Measurements from ENCODE around the gene MAP3K10. TPM values are rescaled to one million over a fixed set of nuclear protein-coding genes. Genes with fewer than 3 reads are reported as not detected.
"Not testable (repeated sequence)": the region's sequence is repeated elsewhere in the genome, so short reads cannot be mapped to it uniquely, and the experiment has no call there.

Gene MAP3K10
- total RNA-seq, result 10 to 100 TPM; 15.8 to 18.8 (median 16.4) TPM

DNA sequence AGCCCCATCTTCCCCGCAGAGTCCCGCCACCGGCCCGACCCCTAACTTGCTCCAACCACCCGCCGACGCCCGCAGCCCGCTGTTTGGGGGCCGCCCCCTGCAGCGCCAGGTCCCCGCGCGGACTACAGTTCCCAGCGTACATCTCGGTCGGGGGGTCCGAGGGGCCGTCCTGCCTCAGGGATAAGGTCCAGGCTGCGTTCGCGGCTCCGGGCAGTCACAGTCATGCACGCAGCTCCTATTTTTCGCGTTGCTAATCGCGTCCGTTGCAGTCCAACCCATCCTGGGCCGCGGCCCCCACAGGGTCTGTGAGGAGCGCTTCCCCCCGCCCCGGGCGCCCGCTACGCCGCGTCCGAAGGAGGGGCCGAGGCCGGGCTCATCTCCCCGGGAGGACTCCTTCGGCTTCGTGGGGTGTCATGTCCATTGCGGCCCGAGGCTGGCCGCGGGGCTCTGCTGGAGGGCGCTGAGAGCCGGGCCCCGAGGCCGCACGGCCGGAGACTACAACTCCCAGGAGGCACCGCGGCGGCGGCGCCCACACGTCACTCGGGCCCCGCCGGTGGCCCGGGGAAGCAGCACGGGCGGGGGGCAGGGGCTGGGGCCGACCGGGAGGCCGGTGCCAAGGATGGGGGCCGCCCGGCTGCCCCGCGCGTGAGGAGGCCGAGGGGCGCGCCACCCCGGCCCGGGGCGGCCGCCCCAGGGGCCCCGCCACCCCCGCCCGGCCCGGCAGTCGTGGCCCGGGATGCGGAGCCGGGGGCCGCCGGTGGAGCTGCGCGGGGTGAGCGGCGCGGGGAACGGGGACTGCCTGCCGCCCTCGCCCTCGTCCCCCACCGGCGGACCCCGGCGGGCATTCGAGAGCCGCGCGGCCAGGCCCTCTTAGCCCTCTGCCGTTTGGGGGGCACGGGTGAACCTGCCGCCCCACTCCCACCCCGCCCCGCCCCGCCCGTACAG lies at the start of gene MAP3K10:
Gene MAP3K10, plus strand, starts transcription at position 536 of the 945 bp plus-strand sequence. CDS start 606 bp downstream, outside the sequence.
- Mint-ChIP-seq H3K4me3 (peak within 1 kb of the TSS; percentile 90), H3K4me1 (ENCODE audit: low read depth) (peaks cover 28% of the 10 kb centered on the region), H3K9me3 (no peaks in the 10 kb centered on the region), H3K36me3 (ENCODE audit: insufficient read depth) (no peaks in the 10 kb centered on the region), H3K27me3 (ENCODE audit: low read depth) (no peaks in the 10 kb centered on the region)
- peak; percentile 88 to 90 for ATAC-seq
- peak; percentile 64 for DNase-seq

- Mint-ChIP-seq H3K27me3 (ENCODE audit: low read depth) (no peaks in the 10 kb centered on the region), H3K9me3 (no peaks in the 10 kb centered on the region), H3K4me3 (no peak overlapping the region), H3K4me1 (ENCODE audit: low read depth) (peaks cover 31% of the 10 kb centered on the region), H3K36me3 (ENCODE audit: insufficient read depth) (no peaks in the 10 kb centered on the region)
- DNase-seq, result no peak
- ATAC-seq, result no peak
Measured at GRCh38 chr19:40141551-40141950, 49.7 kb upstream of the MAP3K10 start.

- Mint-ChIP-seq H3K27me3 (ENCODE audit: low read depth) (no peaks in the 10 kb centered on the region), H3K4me3 (no peak overlapping the region), H3K36me3 (ENCODE audit: insufficient read depth) (no peaks in the 10 kb centered on the region), H3K9me3 (no peaks in the 10 kb centered on the region), H3K4me1 (ENCODE audit: low read depth) (peaks cover 42% of the 10 kb centered on the region)
- peak; percentile 21 to 27 for ATAC-seq
- DNase-seq, result peak; percentile 25
Measured at GRCh38 chr19:40143612-40144011, 47.6 kb upstream of the MAP3K10 start.

GRCh38 chr19:40144151-40144550 lies 47.1 kb upstream of the MAP3K10 start:
- Mint-ChIP-seq H3K36me3 (ENCODE audit: insufficient read depth) (no peaks in the 10 kb centered on the region), H3K4me3 (peak overlapping the region; percentile 61), H3K4me1 (ENCODE audit: low read depth) (peaks cover 42% of the 10 kb centered on the region), H3K9me3 (no peaks in the 10 kb centered on the region), H3K27me3 (ENCODE audit: low read depth) (no peaks in the 10 kb centered on the region)
- DNase-seq (no peak), ATAC-seq (peak; percentile 76 to 82)

- H3K4me3 Mint-ChIP-seq, result no peak overlapping the region
- ATAC-seq, result no peak
- H3K27me3 Mint-ChIP-seq (ENCODE audit: low read depth), result no peaks in the 10 kb centered on the region
- DNase-seq, result no peak
- no peaks in the 10 kb centered on the region for H3K36me3 Mint-ChIP-seq (ENCODE audit: insufficient read depth)
- peaks cover 44% of the 10 kb centered on the region for H3K4me1 Mint-ChIP-seq (ENCODE audit: low read depth)
- no peaks in the 10 kb centered on the region for H3K9me3 Mint-ChIP-seq
Measured at GRCh38 chr19:40144947-40145748, 46.1 kb upstream of the MAP3K10 start.

DNA sequence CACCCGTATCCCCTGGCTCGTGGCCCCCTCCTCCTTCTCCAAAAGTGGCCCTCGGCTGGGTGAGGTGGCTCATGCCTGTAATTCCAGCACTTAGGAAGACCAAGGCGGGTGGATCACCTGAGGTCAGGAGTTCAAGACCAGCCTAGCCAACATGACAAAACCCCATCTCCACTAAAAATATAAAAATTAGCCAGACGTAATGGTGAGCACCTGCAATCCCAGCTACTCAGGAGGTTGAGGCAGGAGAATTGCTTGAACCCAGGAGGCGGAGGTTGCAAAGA lies 45.5 kb upstream of the MAP3K10 start:
- H3K27me3 Mint-ChIP-seq (ENCODE audit: low read depth); H3K4me3 Mint-ChIP-seq; H3K36me3 Mint-ChIP-seq (ENCODE audit: insufficient read depth); H3K9me3 Mint-ChIP-seq; DNase-seq; ATAC-seq: not testable (repeated sequence)
- H3K4me1 Mint-ChIP-seq (ENCODE audit: low read depth), result peaks cover 44% of the 10 kb centered on the region

GRCh38 chr19:40147338-40147692 lies 43.9 kb upstream of the MAP3K10 start:
- Mint-ChIP-seq H3K4me1 (ENCODE audit: low read depth) (peaks cover 43% of the 10 kb centered on the region), H3K4me3 (no peak overlapping the region), H3K27me3 (ENCODE audit: low read depth) (no peaks in the 10 kb centered on the region), H3K9me3 (no peaks in the 10 kb centered on the region), H3K36me3 (ENCODE audit: insufficient read depth) (no peaks in the 10 kb centered on the region)
- no peak for ATAC-seq
- DNase-seq, result no peak

GRCh38 chr19:40147693-40148347 lies 43.4 kb upstream of the MAP3K10 start:
- H3K9me3 Mint-ChIP-seq, result no peaks in the 10 kb centered on the region
- DNase-seq, result no peak
- no peak overlapping the region for H3K4me3 Mint-ChIP-seq
- peak; percentile 32 to 42 for ATAC-seq
- H3K27me3 Mint-ChIP-seq (ENCODE audit: low read depth), result no peaks in the 10 kb centered on the region
- H3K4me1 Mint-ChIP-seq (ENCODE audit: low read depth), result peaks cover 42% of the 10 kb centered on the region
- H3K36me3 Mint-ChIP-seq (ENCODE audit: insufficient read depth), result no peaks in the 10 kb centered on the region

DNA sequence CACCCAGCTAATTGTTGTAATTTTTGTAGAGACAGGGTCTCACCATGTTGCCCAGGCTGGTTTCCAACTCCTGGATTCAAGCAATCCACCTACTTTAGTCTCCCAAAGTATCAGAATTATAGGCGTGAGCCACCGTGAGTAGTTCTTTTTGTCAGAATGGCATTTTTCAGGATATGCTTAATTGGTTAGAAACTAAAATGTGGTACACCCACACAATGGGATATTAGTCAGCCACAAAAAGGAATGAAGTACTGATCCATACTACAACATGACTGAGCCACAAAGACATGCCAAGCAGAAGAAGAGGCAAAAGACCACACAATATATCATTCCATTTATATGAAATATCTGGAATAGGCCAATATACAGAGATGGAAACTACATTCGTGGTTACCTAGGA lies 41.7 kb upstream of the MAP3K10 start:
- H3K36me3 Mint-ChIP-seq (ENCODE audit: insufficient read depth), result no peaks in the 10 kb centered on the region
- H3K9me3 Mint-ChIP-seq, result no peaks in the 10 kb centered on the region
- no peaks in the 10 kb centered on the region for H3K27me3 Mint-ChIP-seq (ENCODE audit: low read depth)
- peak; percentile 44 to 46 for ATAC-seq
- H3K4me3 Mint-ChIP-seq, result no peak overlapping the region
- no peak for DNase-seq
- H3K4me1 Mint-ChIP-seq (ENCODE audit: low read depth), result peaks cover 29% of the 10 kb centered on the region

- H3K36me3 Mint-ChIP-seq (ENCODE audit: insufficient read depth), result no peaks in the 10 kb centered on the region
- H3K4me3 Mint-ChIP-seq, result no peak overlapping the region
- H3K9me3 Mint-ChIP-seq, result no peaks in the 10 kb centered on the region
- H3K4me1 Mint-ChIP-seq (ENCODE audit: low read depth), result peaks cover 24% of the 10 kb centered on the region
- ATAC-seq (no peak), DNase-seq (no peak)
- no peaks in the 10 kb centered on the region for H3K27me3 Mint-ChIP-seq (ENCODE audit: low read depth)
Measured at GRCh38 chr19:40150170-40150569, 41.1 kb upstream of the MAP3K10 start.

DNA sequence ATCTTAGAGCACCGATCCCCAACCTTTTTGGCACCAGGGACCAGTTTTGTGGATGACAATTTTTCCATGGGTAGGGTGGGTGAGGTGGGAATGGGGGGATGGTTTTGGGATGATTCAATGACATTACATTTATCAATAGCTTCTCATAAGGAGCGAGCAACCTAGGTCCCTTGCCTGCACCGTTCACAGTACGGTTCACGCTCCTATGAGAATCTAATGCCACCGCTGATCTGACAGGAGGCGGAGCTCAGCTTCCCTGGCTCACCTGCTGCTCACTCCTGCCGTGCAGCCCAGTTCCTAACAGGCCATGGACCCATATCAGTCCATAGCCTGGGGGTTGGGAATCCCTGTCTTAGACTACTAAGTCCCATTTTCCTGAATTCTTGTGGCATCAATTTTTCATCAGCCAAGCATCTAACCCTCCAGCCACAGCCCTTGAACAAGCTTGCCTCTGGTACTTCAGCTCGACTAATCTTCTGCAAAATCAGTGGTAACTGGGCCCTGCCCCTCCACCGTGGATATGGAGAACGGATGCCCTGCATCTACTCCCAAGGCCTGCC lies 37.0 kb upstream of the MAP3K10 start:
- DNase-seq (no peak), ATAC-seq (no peak)
- Mint-ChIP-seq H3K36me3 (ENCODE audit: insufficient read depth) (no peaks in the 10 kb centered on the region), H3K4me3 (no peak overlapping the region), H3K27me3 (ENCODE audit: low read depth) (no peaks in the 10 kb centered on the region), H3K4me1 (ENCODE audit: low read depth) (peaks cover 9% of the 10 kb centered on the region), H3K9me3 (no peaks in the 10 kb centered on the region)

GRCh38 chr19:40155749-40156265 lies 35.4 kb upstream of the MAP3K10 start:
- H3K27me3 Mint-ChIP-seq (ENCODE audit: low read depth), result no peaks in the 10 kb centered on the region
- H3K36me3 Mint-ChIP-seq (ENCODE audit: insufficient read depth), result no peaks in the 10 kb centered on the region
- H3K4me1 Mint-ChIP-seq (ENCODE audit: low read depth), result peaks cover 4% of the 10 kb centered on the region
- H3K4me3 Mint-ChIP-seq, result no peak overlapping the region
- ATAC-seq, result no peak
- no peaks in the 10 kb centered on the region for H3K9me3 Mint-ChIP-seq
- DNase-seq, result no peak

DNA sequence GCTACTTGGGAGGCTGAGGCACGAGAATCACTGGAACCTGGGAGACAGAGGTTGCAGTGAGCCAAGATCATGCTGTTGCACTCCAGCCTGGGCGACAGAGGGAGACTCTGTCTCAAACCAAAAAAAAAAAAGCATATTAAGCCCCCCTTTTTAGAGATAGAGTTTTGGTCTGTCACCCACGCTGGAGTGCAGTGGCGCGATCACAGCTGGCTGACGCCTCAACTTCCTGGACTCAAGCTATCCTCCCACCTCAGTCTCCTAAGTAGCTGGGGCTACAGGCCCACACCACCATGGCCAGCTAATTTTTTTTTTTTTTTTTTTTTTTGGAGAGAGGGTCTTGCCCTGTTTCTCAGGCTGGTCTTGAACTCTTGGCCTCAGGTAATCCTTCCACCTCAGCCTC lies 34.2 kb upstream of the MAP3K10 start:
- H3K36me3 Mint-ChIP-seq (ENCODE audit: insufficient read depth), result no peaks in the 10 kb centered on the region
- peaks cover 4% of the 10 kb centered on the region for H3K4me1 Mint-ChIP-seq (ENCODE audit: low read depth)
- no peaks in the 10 kb centered on the region for H3K9me3 Mint-ChIP-seq
- no peaks in the 10 kb centered on the region for H3K27me3 Mint-ChIP-seq (ENCODE audit: low read depth)
- H3K4me3 Mint-ChIP-seq, result no peak overlapping the region
- no peak for DNase-seq
- no peak for ATAC-seq

- H3K4me3 Mint-ChIP-seq, result no peak overlapping the region
- DNase-seq (no peak), ATAC-seq (no peak)
- H3K9me3 Mint-ChIP-seq, result no peaks in the 10 kb centered on the region
- H3K27me3 Mint-ChIP-seq (ENCODE audit: low read depth), result no peaks in the 10 kb centered on the region
- H3K4me1 Mint-ChIP-seq (ENCODE audit: low read depth), result peaks cover 18% of the 10 kb centered on the region
- H3K36me3 Mint-ChIP-seq (ENCODE audit: insufficient read depth), result no peaks in the 10 kb centered on the region
Measured at GRCh38 chr19:40159744-40160143, 31.5 kb upstream of the MAP3K10 start.

All from activated T-cell treated with anti-CD3 and anti-CD28 coated beads, Interleukin-2, amount 50 U/mL, for 4 hours (primary cell).